GM21367 (cell line): ENCODE data around the gene ADAMTS17.

Experiments used
- ATAC-seq: cut with Tn5 transposase; IDR thresholded peaks from one replicate; pipeline ENCODE4 v1.9.1; 2021; ENCODE audit not compliant: unreplicated experiment

ADAMTS17 gene

GRCh38 chr15:100227781-100228180 is 114.0 kb downstream of the ADAMTS17 start:
- ATAC-seq: no peak

- no peak for ATAC-seq
Observed at GRCh38 chr15:100226107-100226506, 115.7 kb downstream of the ADAMTS17 start.

- ATAC-seq: no peak
Observed at GRCh38 chr15:100224206-100225185, 117.3 kb downstream of the ADAMTS17 start.

- no peak for ATAC-seq
Observed at GRCh38 chr15:100222349-100222715, 119.4 kb downstream of the ADAMTS17 start.

- ATAC-seq: no peak
Observed at GRCh38 chr15:100221471-100222348, 120.1 kb downstream of the ADAMTS17 start.

GRCh38 chr15:100220058-100220768 is 121.6 kb downstream of the ADAMTS17 start:
- ATAC-seq: no peak

GRCh38 chr15:100218434-100218833 is 123.3 kb downstream of the ADAMTS17 start:
- no peak for ATAC-seq

GRCh38 chr15:100216182-100216581 is 125.6 kb downstream of the ADAMTS17 start:
- no peak for ATAC-seq

- no peak for ATAC-seq
Observed at GRCh38 chr15:100215843-100216169, 126.0 kb downstream of the ADAMTS17 start.

- no peak for ATAC-seq
Observed at GRCh38 chr15:100215031-100215842, 126.5 kb downstream of the ADAMTS17 start.

GRCh38 chr15:100211855-100212850 is 129.6 kb downstream of the ADAMTS17 start:
- ATAC-seq: no peak

- ATAC-seq: no peak
Observed at GRCh38 chr15:100210338-100210737, 131.4 kb downstream of the ADAMTS17 start.

GRCh38 chr15:100208921-100209603 is 132.7 kb downstream of the ADAMTS17 start:
- ATAC-seq: no peak

GRCh38 chr15:100207053-100207452 is 134.7 kb downstream of the ADAMTS17 start:
- no peak for ATAC-seq

- ATAC-seq: no peak
Observed at GRCh38 chr15:100206643-100207042, 135.1 kb downstream of the ADAMTS17 start.

- no peak for ATAC-seq
Observed at GRCh38 chr15:100205549-100206295, 136.1 kb downstream of the ADAMTS17 start.

GRCh38 chr15:100204771-100205170 is 137.0 kb downstream of the ADAMTS17 start:
- no peak for ATAC-seq

- ATAC-seq: no peak
Observed at GRCh38 chr15:100204211-100204610, 137.6 kb downstream of the ADAMTS17 start.
